Superior temporal gyrus (tissue), 1 donor: ENCODE data around the gene APBB2.

Experiments used
- DNase-seq: peaks from one replicate; pipeline ENCODE4 v3.0.0-alpha.2; 2016; ENCODE audit errors: extremely low spot score

The APBB2 gene

DNA sequence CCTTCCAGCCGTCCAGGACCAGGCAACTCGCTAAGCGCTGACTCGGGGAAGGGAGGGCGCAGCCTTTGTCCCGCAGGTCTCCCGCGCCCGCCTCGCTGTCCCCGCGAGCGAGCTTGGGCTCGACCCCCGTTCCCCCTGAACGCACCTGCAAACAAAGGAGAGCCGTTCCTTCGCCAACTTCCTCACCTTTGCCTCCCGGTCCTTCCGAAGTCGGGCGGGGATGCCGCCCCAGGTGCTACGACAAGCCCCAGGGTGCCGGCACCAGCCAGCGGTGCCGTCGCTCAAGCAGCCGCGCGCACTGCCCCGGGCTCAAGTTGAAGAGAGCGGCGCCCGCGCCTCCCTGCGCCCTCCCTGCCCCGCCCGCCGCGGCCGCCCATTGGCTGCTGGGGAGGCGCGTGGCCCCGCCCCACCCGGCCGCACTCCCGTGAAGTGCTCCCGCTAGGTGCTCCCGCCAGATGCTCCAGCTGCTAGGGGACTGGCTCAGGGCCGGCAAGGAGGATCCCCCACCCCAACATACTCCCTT lies 357.4 kb downstream of the APBB2 start:
- peak; percentile 60 for DNase-seq

DNA sequence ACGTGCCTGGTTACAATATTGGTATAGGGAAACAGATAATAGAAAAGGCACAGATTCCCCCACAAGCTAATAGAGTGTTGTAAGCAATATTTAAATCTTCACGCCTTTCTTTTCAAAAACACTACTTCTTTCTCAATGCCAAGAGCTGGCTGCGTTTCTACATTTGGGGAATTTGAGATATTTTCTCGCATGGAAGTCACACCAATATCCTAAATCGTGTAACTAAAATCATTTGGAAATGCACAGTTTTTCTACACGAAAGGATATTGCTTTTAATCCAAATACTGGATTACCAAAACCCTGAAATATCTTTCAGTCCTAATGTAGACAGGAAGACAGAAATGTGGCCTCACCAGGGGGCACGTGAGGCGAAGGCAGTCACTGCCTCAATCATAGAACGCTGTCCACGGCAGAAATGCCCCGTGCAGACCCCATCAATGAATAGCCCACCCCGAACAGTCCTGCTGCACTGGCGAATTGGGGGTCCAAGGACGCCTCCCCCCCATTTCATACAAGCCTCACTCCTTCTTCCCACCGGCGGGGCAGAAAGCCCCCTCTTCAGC lies 358.0 kb downstream of the APBB2 start:
- no peak for DNase-seq

GRCh38 chr4:40850496-40850895 lies 363.8 kb downstream of the APBB2 start:
- no peak for DNase-seq

GRCh38 chr4:40848940-40849339 lies 365.4 kb downstream of the APBB2 start:
- DNase-seq, result peak; percentile 61

- no peak for DNase-seq
Observed at GRCh38 chr4:40848251-40848650, 366.1 kb downstream of the APBB2 start.

GRCh38 chr4:40846532-40846931 lies 367.8 kb downstream of the APBB2 start:
- DNase-seq, result peak; percentile 88

DNA sequence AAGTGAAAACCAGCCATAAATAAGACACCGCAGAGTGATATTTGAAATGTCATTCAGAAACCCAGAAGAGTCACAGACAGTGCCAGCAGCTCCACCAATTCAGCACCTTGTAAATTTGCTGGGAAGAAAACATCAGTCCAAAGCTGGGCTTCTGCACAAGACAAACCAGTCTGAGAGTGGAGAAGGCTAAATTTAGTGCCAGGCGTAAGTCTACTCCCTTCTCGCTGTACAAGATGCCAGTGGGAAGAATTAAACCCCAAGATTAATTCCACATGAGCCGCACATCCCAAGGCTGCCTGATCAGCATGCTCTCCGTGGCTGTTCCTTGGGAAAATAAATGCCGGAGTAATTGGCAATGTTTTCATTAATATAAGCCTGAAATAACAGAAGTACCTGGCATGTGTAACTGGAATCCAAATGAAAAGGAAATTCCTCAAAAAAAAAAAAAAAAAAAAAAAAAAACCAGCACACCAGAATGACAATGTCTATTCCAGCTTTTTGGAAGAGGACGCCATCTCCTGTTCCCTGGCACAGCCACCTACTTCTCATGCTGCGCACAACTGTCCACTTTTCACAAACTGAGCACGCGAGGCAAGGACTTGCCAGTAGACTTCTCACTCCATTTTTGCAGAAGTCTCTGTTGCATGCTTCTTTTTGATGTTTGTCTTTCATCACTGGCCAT lies 369.0 kb downstream of the APBB2 start:
- peak; percentile 77 for DNase-seq

- no peak for DNase-seq
Observed at GRCh38 chr4:40844261-40844660, 370.1 kb downstream of the APBB2 start.

DNA sequence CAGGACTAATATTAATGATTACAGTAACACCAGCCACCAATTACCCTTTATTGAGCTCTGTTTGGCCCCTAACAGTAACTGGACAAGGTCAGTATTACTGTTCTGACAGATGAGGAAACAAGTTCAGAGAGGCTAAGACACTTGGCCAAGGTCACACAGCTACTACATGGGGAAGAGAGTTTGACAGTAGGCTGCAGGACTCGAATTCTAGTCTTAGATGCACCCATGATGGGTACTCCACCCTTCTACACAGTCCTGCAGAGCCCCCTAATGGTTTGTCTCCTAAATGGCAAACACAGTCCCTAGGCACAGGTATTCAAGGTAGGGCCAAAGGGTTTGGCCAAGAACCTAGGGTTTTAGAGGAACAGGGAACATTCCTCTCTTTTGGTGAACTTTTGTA lies 370.6 kb downstream of the APBB2 start:
- no peak for DNase-seq

GRCh38 chr4:40842725-40843423 lies 371.5 kb downstream of the APBB2 start:
- no peak for DNase-seq

DNA sequence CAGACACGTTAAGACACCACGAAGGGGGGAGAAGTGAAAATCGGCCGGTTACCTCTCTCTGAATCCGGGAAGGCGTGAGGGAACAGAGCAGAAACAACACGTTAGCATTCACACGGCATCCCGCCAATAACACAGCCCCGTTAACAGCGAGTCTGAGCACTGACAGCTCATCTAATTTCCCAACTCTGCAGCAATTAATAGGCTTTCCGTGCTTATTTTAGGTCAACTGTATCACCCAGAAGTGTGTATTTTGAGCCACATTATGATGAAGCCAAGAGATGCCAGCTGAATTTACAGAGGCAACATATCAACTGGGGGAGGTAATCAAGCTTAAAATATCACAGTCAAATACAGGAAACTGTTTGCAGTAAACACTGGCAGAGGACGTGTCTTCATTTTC lies 372.0 kb downstream of the APBB2 start:
- DNase-seq, result peak; percentile 63

- DNase-seq, result peak; percentile 89
Observed at GRCh38 chr4:40840985-40841571, 373.3 kb downstream of the APBB2 start.

DNA sequence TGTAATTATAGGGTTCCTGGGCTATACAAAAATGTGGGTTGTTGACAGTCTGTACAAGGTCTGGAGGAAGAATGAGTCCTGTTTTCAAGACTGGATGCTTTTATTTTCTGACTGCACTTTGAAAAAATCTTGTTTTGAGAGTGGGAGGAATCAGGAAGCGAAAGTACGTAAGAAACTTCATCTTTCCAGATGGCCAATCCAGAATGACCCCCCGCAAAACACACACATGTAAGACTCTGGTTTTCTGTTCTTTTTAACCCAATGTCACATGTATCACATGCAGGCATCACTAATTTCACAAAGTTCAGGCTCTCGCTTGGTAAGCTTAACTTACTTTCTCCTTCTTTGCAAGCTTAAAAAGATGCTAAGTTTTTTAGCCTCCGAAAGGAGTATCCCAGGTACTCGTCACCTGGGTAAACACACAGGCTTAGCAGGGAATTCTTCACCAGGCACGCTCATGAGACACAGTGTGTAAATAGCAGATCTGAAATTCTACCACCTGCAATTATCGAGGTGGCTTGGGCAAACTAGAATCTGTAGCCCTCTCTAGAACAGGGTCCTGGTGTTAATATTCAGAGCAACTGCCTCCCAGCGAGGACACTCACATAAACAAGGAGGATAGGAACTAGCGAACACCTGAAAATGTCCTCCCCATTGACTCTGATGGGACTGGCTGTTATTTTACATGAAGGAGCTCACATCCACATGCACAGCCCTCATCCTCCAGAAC lies 373.9 kb downstream of the APBB2 start:
- DNase-seq, result no peak

GRCh38 chr4:40838742-40839141 lies 375.6 kb downstream of the APBB2 start:
- DNase-seq, result no peak

- DNase-seq, result no peak
Observed at GRCh38 chr4:40837094-40837870, 377.1 kb downstream of the APBB2 start.

- DNase-seq, result no peak
Observed at GRCh38 chr4:40833212-40833611, 381.1 kb downstream of the APBB2 start.

DNA sequence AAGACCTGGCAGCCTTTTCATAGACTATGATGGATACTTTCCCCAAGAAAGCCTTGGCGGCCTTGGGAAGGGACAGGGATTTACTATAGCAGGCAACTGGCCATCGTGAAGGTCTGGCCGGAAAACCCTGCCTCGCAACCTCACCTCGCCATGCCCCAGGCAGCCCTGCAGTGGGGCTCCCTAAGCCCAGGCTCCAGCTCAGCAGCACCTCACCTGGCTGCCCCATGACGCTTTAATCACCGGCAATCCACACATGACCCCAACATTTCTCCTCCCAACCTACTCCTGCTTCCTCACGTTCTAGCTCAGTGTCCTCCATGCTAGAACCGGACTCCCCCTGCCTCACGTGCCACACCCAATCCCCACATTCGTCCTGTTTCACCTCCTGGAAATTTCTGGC lies 382.2 kb downstream of the APBB2 start:
- no peak for DNase-seq

- peak; percentile 82 for DNase-seq
Observed at GRCh38 chr4:40831146-40831907, 383.0 kb downstream of the APBB2 start.

- no peak for DNase-seq
Observed at GRCh38 chr4:40829586-40829985, 384.8 kb downstream of the APBB2 start.

- DNase-seq, result no peak
Observed at GRCh38 chr4:40828661-40829060, 385.7 kb downstream of the APBB2 start.
